ENCODE results near the gene FASTKD2.
"Not testable (repeated sequence)": the region's sequence is repeated elsewhere in the genome, so short reads cannot be mapped to it uniquely, and the experiment has no call there.

- TF ChIP-seq CTCF (IDR thresholded peaks at IDR 0.05; ENCODE audit: borderline replicate concordance, extremely low read depth, low read length, poor library complexity, severe bottlenecking); EZH2 (IDR thresholded peaks at IDR 0.05; ENCODE audit: borderline replicate concordance, low read depth, low read length, severe bottlenecking): not testable (repeated sequence)
Observed at GRCh38 chr2:206812471-206812870, 47.1 kb downstream of the FASTKD2 start.
